HG03469 (cell line): ENCODE measurements around the gene NPR3.

Experiments used
- ATAC-seq: cut with Tn5 transposase; IDR thresholded peaks from one replicate; pipeline ENCODE4 v1.9.1; 2021; ENCODE audit warnings: mild to moderate bottlenecking, moderate library complexity, moderate number of reproducible peaks; ENCODE audit not compliant: unreplicated experiment

The NPR3 gene

DNA sequence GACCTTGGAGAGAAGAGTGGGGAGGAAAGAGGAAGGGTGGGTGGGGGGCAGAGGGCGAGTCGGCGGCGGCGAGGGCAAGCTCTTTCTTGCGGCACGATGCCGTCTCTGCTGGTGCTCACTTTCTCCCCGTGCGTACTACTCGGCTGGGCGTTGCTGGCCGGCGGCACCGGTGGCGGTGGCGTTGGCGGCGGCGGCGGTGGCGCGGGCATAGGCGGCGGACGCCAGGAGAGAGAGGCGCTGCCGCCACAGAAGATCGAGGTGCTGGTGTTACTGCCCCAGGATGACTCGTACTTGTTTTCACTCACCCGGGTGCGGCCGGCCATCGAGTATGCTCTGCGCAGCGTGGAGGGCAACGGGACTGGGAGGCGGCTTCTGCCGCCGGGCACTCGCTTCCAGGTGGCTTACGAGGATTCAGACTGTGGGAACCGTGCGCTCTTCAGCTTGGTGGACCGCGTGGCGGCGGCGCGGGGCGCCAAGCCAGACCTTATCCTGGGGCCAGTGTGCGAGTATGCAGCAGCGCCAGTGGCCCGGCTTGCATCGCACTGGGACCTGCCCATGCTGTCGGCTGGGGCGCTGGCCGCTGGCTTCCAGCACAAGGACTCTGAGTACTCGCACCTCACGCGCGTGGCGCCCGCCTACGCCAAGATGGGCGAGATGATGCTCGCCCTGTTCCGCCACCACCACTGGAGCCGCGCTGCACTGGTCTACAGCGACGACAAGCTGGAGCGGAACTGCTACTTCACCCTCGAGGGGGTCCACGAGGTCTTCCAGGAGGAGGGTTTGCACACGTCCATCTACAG is 760 bp downstream of the NPR3 start:
- no peak for ATAC-seq

DNA sequence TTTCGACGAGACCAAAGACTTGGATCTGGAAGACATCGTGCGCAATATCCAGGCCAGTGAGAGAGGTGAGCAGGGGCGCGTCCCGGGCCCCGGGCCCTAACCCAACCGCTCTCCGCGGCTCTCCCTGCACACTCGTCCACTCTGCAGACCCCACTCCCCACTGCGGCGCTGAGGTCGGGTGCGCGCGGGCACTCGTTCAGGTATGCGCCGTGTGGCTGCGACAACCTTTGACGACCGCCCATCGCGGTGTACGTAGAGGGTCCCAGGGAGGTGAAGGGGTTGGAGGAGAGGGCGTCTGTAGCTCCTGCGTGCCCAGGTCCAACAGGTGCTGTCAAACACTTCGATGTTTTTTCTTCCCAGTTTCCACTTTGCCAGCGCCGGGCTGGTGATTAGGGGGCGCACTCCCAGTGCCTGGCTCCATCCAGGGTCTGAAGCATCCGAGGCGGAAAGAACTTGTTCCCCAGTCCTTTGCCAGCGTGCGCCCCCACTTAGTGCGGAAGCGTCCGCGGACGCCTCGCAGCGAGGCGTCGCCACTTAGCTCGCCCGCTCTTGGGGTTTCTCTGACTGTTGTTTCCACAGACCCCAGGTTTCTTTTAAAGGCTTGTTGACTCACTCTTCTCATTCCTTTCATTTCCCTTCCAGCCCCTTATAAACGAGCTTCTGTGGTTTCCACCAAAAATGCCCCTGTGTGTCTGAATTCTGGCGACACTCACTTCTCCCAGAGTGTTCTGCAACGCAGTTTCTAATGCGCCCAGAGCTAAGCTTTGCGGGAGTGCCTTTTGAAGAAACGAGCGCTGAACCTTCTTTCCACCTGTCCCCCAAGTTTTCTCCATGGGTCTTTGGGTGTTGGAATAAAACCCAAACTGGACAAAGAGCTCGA is 1.6 kb downstream of the NPR3 start:
- no peak for ATAC-seq

DNA sequence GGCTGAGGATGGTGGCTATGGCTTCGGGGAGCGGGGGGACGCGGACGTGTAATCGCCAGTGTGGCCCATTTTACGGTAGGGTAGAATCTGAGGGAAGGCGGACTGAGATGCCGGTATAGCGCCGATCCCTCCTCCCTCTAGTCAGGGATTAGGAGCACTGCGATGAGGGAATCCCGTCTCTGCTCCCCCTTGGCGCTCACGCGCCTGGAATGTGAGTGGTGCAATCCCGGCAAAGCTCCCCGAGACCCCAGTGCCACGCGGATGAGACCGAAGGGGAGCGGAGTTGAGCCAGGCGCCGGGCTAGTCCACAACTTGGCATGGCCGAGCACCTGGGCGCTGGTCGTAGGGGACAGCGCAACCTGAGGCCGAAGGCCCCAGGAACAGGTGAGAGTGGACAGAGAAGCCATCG is 2.2 kb downstream of the NPR3 start:
- ATAC-seq: no peak

DNA sequence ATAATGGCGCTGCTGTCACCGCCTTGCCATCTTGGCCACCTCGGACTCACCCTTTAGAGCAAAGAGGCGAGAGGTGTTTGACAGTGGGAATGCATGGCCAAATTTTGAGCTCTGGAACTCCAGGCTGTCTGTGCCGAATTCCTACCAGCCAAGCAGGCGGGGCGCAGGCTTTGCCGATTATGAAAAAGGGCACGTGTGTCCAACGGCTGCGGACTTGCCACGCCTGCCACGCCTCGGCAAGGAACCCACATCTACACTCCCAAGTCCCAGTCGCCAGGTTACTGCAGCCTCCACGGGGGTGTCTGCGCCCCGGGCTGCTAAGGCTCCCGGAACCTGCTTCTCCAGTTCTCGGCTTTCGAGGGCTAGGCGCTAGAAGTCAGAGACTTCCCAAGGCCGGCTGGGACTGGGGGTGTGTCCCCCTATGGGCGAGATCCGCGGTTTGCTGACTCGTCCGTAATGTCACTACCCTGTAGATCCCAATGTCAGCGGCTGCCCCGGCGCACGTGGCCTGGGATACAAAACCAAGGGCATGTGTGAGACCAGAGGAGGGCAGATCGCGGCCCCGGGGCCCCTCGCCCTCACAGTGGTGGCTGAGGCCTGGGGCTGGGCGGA is 2.8 kb downstream of the NPR3 start:
- ATAC-seq: no peak

DNA sequence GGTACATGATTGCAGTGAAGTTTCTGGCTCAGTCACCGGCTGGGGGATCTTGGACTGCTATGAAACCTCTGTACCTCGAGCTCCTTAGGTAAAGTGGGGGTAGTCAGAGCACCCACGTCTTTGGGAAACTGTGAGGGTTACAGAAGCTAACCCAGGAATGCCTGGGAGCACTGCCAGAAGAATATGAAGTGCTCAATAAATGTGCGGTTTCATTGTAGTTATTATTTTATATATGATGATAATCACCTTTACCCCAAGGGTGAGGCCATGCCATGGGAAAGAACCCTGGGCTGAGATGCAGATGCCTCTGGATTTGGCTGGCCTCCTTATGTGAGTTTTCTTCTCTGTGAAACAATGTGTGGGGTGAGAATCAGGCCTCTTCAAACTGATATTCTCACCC is 3.7 kb downstream of the NPR3 start:
- no peak for ATAC-seq

DNA sequence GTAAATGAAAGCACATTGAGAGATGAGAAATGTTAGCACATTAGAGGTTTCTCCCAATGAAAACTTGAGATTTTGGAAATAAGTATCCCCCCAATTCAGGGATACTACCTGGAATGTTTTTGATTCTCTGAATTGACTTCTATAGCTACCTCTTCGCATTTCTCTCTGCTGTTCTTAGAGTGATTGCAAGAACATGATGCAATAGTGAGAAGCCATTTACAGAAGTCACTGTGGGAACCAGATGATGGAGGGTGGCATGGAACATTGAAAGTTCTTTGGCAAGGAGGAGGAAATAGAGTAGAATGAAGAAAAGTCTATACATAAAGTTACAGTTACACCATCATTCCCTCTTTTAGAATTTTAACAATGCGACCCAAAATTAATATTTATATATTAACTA is 9.2 kb downstream of the NPR3 start:
- no peak for ATAC-seq

DNA sequence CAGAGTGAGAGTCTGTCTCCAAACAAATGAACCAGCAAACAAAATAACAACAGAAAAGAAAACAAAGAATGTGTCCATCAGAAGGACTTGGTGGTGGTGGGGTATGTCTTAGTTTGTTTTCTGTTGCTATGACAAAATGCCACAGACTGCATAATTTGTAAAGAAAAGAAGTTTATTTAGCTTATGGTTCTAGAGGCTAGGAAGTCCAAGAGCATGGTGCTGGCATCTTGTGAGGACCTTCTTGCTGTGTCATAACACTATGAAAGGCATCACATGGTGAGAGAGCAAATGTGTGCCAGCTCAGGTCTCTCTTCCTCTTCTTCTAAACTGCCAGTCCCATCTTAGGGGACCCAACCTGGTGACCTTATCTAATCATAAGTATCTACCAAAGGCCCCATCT is 10.5 kb downstream of the NPR3 start:
- ATAC-seq: no peak

DNA sequence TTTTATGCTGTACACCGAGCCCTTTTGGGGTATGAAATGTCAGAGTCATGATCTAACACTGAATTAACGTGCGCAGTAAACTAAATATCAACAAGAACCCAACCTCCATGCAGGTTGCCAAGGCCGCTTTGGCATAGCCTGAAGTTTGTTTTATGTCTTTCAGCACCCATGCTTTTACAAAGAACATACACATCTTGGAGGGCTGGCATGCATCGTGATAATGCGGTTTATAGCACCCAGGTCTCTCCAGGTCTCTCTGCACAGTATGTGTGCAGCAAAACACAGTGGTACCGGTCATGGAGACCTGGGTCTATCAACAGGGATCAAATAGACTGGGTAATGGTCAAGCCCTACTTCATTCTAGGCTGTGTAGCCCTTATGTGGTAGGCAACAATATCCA is 11.8 kb downstream of the NPR3 start:
- no peak for ATAC-seq

DNA sequence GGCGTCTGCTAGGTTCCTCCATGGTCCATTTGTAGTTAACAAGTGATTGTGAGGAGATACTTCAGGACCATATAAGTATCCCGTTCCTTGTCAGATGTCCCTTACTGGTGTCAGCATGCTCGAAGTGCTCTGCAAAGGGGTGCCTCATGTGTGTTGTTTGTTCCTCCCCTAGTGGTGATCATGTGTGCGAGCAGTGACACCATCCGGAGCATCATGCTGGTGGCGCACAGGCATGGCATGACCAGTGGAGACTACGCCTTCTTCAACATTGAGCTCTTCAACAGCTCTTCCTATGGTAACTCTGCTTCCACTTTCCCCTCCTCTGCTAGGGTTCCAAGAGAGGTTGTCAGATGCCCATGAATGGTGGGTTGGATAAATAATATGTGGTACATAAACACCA is 13.4 kb downstream of the NPR3 start:
- ATAC-seq: no peak

DNA sequence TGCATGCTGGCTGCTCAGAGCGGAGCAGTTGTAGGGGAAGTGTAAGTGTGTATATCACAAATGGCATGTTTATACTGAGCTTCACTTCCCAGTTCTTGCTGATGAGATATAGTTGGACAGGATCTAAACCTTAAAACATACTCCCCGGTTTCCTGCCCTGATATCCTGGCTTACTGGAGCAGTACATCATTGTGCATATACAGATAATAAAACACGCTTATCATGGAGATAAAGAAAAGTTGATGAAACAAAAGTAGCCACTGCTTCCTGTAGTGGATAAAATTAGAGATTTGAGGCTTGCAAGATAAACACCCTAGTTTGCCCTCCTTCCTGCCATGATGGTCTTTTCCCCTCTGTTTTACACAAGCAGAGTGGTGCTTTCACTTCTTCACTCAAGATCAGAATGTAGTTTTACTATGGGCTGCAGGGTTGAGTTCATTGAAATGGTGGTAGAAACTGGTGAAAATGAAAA is 15.0 kb downstream of the NPR3 start:
- no peak for ATAC-seq

DNA sequence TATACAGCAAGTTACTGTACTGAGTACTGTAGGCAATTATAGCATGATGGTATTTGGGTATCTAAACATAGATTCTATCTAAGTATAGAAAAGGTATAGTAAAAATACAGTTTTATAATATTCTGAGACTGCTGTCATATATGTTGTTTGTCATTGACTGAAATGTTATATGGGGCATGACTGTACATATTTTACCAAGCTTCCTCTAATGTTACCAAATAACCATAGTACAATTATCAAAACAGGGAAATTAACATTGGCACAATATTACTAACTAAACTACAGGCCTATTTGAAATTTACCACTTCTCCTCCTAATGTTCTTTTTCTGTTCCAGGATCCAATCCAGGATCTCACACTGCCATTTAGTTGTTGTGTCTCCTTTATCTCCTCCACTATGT is 18.5 kb downstream of the NPR3 start:
- no peak for ATAC-seq

DNA sequence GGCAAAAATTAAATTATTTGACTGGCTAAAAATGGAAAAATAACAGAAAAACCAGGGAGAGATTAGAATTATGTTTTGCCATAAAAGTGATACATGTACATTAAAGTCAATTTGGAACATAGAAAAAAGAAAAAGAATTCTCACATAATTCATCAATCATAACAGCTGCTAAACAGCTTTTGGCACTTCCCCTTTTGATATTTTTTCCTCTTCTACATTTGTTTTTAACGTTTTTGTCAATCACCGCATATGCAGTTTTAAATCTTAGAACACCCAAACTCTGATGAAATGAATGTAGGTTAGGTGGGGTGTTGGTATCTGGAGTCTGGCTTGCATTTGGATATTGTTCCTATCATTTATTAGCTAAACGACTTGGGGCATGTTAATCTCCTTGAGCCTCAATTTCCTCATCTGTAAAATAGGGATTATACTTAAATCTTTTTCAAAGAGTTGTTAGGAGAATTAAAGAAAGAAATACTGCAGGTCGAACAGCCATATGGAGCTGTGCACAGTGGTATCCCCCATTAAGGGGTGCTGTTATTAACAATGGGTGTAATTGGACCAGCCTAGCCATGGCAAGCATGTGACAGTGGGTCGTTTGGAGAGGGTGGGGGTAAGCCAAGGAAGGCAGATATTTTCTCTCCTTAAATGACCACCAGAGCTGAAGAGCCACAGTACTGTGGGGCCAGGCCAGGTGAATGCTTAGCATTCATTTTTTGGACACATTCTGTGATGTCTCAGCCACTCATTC is 22.6 kb downstream of the NPR3 start:
- no peak for ATAC-seq

DNA sequence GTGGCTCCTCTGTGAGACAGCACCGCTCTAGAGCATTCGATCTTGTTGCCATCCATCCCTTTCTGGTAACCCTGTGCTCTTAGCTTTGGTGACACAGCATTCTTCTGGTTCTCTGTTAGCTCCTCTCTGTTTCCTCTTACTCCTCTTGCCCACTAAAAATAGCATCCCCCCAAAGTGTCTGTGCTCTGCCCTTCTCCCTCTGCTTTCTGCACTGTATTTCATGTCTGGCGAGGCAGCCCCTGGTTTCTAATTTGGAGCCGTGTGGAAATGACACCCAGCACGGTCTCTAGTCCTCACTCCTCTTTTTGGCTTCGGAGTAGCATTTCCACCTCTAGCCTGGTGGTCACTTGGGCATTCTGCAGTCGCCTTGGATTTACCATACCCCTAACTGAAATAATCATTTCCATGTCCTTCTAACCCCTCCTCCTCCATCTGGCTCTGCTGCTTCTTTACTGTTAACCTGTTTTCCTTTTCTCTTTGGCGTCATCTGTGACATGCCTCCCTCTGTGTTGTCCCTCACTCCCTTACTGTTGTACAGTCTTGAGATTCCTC is 23.8 kb downstream of the NPR3 start:
- ATAC-seq: no peak

DNA sequence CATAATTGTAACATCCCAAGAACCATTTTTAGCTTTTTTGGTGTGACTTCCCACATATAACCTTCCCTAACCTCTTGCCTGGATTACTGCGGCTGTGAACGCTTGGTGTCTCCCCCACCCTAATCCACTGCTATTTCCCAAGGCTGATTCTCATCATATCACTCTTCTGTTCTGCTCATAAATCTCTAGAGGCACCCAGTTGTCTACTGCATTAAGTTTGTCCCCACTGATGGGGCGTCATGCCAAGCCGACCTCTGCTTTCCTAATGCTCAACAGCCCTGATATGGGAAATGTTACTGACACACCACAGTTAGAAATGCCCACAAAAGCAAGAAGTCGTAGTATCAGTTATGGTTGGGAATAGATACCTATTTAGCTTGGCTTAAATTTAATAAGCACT is 24.4 kb downstream of the NPR3 start:
- no peak for ATAC-seq

DNA sequence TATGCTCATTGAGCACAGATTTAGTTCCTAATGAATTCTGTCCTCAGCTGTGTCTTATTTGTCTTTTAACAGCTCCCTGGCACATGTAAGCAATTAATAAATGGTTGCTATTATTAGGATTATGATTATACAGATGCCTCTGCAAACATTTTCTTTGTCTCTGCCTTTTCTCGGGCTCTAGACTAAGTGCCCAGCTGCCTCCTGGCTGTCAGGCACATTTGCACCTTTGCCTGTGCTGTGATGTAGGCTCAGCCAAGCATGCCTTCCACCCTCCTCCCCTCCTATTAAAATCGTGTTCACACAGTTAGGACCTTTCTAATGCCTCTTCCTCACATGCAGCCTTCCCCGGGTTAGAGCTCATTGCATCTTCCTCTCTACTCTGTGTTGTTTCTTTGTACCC is 25.7 kb downstream of the NPR3 start:
- no peak for ATAC-seq

DNA sequence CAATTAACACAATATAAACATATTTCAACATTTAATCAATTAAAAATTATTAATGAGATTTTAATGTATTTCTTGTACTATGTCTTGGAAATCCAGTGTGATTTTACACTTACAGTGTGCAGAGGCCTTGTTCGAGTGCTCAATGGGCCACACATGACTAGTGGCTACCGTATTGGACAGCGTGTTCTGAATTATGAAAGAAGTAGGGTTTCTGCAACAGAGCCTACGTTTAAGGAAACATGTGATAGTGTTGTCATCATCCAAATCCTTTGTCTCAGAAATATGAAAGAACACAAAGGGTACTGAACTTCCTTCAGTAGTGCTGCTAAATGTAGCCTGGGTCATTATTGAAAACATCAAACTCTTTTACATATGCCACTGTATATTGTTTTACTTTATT is 29.5 kb downstream of the NPR3 start:
- no peak for ATAC-seq

DNA sequence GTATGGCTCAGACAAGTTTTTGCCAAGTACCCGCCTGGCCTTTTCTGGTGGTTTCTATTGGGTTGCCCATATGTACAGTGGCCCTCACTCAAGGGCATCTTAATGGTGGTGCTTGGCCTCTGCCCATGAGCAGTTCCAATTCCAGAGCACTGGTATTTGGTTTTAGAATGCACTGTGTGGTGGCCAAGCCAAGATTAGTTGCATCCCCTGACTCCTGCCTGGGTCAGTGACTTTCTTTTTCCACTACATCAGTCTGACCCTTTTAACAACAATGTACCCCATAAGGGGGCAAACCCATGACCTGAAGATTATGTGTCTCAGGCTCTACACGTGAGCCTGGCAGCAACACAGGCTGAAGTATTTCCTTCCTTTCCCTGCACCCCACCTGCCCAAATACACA is 34.2 kb downstream of the NPR3 start:
- no peak for ATAC-seq

DNA sequence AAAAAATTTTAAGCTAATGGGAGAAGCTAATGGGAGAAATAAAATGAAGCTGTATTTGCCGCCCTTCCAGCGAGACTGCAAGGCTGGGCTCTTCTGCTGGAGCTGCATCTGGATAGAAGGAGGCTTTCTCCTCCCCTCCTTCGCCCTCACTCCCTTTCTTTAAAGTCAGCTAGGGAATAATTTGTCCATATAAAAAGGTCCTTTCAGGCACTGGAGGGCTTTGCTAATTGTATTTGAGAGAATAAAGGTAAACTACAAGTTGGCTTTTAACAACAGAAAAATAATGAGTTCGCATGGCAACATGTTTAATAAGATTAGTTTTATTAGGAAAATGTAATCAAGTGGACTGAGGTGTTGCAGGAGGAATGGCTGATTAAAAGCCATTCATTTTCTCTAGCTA is 41.3 kb downstream of the NPR3 start:
- ATAC-seq: no peak

DNA sequence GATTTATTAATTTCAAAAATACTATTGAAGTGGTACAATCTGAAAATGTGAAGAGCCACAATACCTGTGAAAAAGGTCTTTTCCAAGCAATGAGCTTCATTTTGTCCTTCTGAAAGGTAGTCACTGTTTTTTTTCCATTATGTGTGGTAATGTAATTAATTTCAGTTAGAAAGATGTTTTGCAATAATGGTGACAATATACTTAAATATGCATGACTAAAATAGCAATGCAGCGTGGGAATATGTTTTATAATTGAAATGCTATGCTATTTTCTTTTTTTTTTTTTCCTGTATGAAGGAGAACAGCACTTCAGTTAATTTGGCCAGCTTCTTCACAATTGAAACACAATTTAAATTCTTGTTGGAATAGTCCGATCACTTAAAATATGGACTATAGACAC is 41.9 kb downstream of the NPR3 start:
- no peak for ATAC-seq

DNA sequence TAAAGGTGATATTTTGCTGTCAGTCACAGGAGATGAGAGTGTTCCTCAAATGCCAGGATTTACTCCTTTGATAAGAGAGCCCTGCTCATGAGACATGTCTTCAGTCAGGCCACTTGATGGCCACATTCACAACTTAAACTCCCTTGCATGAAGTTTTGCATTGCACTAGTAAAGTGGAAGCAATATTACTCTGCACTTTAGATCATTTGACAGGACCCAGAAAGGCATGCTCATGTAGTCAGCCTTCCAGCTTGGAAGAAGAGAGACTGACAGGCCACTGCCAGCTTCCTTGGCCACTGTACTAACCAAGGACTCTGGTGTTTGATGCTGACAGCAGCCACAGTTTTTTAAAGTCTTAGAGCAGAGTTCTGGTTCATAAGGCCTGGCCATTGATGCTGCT is 42.6 kb downstream of the NPR3 start:
- ATAC-seq: no peak

DNA sequence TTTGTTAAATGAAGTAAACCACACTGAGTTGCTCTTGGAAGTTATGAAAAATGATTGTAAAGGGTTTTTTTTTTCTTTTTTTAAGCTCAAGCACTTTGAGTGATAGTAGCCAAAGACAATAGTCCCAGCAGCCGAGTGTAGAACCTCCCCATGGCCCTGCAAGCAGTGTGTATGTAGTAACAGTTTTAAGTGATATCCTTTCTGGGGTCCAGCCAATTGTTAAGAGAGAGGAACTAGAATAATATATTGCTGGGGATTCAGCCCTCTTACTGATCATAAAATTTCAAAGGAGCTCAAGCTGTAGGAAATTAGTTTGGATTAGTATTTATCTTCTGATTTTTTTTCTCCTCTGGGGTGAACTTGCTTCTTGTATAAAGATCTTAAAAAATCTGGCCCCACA is 43.2 kb downstream of the NPR3 start:
- ATAC-seq: no peak
